ENCODE results near the gene DSTYK.
A peak's percentile ranks its signal among the peaks of the same experiment; 100 is the strongest.
"Not testable (repeated sequence)": the region's sequence is repeated elsewhere in the genome, so short reads cannot be mapped to it uniquely, and the experiment has no call there.

DSTYK gene

GRCh38 chr1:205241366-205242030, 30.0 kb upstream of the DSTYK start:
- DNase-seq (no peak), ATAC-seq (no peak)

DNA sequence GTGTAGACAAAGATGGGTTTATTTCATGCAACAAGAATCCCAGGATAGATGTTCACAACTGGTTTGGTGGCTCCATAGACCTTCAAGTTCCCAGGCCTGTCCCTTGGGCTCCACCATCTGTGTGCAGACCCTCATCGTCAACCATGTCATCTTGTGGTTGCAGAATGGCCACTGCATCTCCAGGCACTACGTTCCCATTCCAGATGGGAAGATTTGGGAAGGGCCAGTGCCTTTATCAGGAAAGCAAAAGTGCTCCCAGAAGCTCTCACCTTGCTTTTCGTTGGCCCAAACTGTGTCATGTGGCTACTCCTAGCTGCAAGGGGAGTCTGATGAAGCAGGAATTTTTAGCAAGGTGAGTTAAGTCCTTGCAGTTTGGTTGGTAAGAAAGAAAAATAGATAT, 29.1 kb upstream of the DSTYK start:
- no peak for ATAC-seq

GRCh38 chr1:205240118-205240517, 28.6 kb upstream of the DSTYK start:
- no peak for DNase-seq
- ATAC-seq: no peak

More for the DNA sequence above, 29.1 kb upstream of the DSTYK start:
- DNase-seq: no peak

DNA sequence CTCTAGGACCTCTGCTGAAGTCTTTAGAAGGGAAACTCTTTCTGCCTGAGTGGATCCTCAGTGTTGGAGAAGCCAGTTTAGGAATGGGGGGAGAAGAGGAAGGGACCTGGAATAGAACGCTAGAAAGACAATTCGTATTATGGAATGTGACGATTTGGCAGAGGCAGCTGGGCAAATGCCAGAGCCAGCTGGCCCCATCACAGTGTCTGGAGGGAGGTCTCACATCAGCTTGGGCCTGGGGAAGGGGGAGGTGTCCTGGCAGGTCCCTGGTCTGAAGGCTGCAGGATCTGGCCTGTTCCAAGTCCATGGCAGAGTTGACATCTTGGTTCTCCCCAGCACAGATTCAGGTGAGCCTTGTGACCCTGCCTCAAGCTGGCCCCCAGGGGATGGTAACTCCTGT, 27.6 kb upstream of the DSTYK start:
- no peak for DNase-seq

GRCh38 chr1:205237526-205238484, 26.3 kb upstream of the DSTYK start:
- ATAC-seq (peak; percentile 95), DNase-seq (peak; percentile 70)

More for the DNA sequence above, 27.6 kb upstream of the DSTYK start:
- ATAC-seq: no peak

GRCh38 chr1:205236951-205237475, 25.5 kb upstream of the DSTYK start:
- DNase-seq (no peak), ATAC-seq (no peak)

DNA sequence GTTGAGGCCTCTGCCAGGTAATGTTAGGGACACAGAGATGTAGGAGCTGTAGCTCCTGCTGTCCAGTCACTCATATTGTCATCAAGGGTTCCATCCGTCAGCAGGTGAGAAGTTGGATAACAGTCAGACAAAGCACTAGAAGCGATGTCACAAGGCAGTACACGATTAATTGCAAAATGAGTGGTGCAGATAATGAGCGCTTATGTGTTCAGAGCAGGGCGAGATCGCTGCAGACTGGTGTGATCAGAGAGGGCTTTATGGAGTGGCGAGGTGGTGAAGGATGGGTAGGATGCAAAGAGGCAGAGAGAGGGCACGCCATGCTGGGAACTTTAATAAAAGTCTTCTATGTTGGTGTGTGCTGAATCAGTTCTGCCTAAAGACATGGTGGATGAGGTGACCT, 25.0 kb upstream of the DSTYK start:
- no peak for ATAC-seq

GRCh38 chr1:205235951-205236350, 24.4 kb upstream of the DSTYK start:
- ATAC-seq: no peak

More for the DNA sequence above, 25.0 kb upstream of the DSTYK start:
- DNase-seq: no peak

DNA sequence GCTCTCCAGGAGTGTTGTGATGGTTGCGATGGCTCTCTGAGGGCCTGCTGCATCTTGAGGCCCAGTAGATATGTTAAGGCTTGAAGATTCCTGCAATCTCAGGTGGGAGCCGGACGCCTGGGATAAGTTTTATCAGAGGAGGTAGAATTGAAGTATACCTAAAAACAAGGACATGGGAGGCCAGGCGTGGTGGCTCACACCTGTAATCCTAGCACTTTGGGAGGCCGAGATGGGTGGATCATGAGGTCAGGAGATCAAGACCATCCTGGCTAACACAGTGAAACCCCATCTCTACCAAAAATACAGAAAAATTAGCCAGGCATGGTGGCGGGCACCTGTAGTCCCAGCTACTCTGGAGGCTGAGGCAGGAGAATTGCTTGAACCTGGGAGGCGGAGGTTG, 22.5 kb upstream of the DSTYK start:
- DNase-seq, ATAC-seq: not testable (repeated sequence)

More at GRCh38 chr1:205235951-205236350, 24.4 kb upstream of the DSTYK start:
- no peak for DNase-seq

GRCh38 chr1:205232945-205233397, 21.5 kb upstream of the DSTYK start:
- DNase-seq (no peak), ATAC-seq (no peak)

DNA sequence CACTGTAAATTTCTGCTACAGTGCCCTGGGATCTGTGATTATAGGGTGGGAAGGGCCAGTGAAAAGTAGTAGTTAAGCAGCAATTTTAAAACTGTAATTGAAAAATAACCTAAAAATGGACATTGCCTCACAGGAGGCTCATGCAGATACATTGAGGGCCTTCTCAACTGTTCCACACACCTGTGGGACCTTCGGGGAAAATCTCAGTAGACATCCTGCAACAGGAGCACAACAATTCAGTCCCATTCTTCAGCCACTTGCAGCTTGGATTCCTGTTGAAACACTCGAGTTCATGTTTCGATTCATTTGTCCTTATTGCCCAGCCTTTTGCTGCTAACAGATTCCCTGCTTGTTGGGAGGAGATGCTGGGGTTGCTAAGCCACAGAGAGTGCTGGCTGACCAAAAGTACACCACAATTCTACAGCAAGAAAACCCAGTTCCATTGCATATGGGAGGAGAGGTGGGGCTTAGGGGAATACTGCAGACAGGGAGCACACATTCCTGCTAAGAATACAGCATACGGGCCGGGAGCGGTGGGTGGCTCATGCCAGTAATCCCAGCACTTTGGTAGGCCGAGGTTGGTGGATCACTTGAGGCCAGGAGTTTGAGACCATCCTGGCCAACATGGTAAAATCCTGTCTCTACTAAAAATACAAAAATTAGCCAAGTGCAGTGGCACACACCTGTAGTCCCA, 20.8 kb upstream of the DSTYK start:
- no peak for DNase-seq
- ATAC-seq: no peak

- DNase-seq: no peak
These were observed 19.5 kb upstream of the DSTYK start for GRCh38 chr1:205230982-205231381.

DNA sequence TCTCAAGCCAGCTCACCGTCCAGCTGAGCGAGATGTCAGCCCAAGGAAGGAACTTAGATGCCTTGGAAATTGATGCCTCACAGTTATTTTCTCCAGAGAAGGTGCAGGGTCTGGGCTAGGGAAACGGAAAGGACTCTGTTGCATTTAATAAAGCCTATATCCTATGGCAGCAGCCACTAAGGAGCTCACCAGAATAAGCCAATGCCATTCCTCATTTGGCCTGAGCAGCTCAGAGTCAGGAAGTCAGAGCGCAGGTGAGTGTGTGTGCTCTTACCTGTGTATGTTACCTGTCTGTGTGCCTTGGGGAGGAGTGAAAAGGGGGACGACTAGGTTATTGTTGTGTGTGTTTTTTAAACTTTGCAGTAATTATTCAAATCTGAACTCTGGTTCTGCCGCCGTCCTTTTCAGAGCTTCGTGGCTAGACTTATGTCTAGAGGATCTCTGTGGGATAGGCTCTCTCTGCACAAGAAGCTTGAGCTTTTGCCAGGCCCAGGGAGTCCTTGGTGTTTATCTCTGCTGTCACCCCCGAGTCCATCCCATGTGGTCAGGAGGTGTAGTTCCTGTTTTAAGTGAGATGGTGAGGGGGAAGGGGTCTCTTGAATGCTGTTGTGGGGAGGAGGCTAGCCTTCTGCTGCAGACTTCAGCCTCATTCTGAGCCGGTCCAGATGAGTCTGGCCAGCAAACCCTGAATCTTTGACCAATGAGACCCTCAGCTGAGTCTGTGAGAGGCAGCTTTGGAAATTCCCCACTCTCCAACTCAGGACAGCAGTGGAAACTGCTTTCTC, 18.6 kb upstream of the DSTYK start:
- no peak for ATAC-seq
- DNase-seq: no peak

More at GRCh38 chr1:205230982-205231381, 19.5 kb upstream of the DSTYK start:
- no peak for ATAC-seq

GRCh38 chr1:205229399-205229871, 17.9 kb upstream of the DSTYK start:
- ATAC-seq: peak; percentile 67
- DNase-seq: peak; percentile 76

DNA sequence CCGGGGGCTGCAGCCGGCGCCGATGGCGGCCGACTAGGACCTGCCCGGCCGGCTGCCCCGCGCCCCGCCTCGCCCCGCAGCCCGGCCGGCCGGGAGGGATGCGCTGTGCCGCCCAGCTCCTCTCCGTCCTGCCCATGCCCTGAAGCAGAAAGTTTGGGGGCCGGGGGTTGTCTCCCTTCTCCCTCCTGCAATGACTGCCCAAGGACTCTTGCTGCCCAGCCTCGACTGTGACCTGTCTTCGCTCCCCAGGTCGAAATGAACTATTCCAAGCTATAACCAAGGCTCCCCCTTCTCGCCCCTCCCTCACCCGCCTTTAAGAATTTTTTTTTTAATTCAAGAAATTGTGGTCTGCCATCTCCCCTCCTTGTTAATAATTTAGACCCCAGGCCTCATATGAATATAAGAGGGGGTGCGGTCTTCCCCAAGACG, 16.6 kb upstream of the DSTYK start:
- ATAC-seq: peak; percentile 1

DNA sequence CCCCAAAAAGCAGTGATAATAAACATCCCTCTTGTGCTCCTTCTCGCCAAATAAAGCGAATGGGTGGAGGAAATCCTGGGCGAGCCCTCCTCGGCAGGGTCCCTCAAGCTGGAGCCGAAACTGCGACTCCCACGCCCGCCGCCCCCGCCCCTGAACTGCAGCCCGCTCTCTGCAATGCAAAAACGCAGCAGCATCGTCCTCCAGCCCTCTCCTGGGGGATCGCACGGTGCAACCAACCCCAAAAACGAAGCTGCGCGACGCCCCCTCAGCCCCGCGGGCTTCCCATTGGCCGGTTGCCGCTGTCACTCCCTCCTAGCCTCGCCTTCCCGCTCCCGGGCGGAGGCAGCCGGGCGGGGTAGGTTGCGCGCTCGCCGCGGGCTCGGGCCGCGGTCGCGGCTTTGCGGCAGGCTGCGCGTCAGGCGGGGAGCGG, 16.1 kb upstream of the DSTYK start, which contains the start of gene TMCC2:
TMCC2 (plus strand) TSS at position 363 of the 430 bp plus-strand sequence. CDS start 619 bp downstream, outside the sequence.
- ATAC-seq (peak; percentile 88), DNase-seq (peak; percentile 92)

More for the DNA sequence above, 16.6 kb upstream of the DSTYK start:
- DNase-seq: no peak

DNA sequence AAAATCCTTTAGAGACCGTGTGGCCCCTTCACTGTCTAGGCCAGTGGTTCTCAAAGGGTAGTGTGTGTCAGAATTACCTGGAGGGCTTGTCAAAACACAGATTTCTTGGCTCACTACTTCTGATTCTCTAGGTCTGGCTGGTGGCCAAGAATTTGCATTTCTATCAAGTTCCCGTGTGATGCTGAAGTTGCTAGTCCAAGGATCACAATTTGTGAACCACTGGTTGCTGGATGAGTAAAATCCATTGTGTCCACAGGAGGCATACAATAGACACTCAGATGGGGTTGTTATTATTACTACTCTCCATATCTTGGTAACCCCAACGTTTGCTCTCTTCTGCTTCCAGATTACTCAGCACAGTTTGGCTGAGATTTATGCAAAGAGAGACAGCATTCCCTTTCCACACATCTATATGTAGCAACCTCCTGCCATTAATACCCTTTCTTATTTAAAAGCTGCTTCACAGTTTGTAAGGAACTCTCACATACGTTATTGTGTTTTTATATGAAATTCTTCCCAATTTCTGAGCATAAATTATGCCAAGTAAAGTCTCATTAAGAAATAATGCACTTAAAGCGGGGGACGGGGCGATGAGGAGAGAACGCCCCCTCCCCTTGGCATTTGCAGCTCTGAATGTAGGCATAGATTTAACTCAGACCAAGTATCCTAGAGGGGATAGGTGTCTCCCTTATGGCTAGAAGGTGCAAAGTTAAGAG, 15.5 kb upstream of the DSTYK start:
- ATAC-seq: no peak

DNA sequence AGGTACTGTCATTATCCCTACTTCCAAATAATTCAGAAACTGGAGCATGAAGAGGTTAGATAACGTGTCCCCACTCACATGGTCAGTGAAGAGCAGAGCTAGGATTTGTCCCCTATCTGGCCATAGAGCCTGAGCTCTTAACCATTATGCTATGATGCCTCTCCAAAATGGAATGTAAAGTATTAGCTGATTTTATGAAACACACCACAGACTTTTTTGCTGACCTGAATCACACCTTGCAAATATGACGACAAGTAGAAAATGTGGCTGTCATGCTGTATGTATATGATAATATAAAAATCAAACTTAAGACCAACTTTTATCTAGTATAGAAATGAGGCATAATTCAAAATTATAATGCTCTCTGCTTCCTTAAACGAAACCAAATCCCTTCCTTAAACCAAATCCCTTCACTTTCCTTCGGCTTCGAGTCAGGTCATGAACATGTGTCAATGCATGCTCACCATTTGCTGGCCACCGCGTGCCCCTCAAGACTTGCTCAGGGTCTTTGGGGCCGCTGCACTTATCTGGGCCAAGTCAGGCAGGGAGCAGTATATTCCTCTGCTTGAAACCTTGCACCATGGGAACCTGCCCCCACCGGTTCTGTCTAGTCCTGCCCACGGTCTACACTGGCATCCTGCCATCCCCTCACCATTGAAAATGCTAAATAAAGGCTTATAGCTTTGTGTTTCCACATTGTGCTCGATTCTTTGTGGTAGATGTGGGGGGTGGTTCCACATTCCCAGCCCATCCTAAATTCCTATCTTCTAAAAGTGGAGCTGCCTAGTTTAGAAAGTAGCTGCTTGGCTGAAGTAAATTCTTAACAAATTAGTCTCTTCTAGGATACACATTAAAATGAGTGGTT, 14.6 kb upstream of the DSTYK start:
- DNase-seq (no peak), ATAC-seq (no peak)

More for the DNA sequence above, 15.5 kb upstream of the DSTYK start:
- no peak for DNase-seq

DNA sequence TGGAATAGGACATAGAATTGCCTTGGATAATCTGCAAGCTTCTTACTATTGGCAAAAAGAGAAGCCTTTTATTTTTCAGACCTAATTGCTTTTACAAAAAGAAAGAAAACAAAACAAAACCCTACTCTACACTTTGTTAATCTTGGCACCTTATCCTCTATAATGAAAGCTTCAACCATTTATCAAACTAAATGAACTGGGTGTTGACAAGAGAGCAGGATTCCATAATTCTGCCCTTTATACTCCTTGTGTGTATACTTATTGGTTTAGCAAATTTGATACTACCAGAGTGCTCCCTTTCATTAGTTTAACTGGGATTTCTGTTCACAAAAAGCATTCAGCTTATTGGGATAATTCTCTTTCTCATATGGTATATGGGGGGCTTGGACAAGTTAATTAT, 13.2 kb upstream of the DSTYK start:
- no peak for DNase-seq

More for the DNA sequence above, 13.2 kb upstream of the DSTYK start:
- ATAC-seq: no peak

Data from stimulated activated naive CD8-positive, alpha-beta T cell treated with anti-CD3 and anti-CD28 coated beads, Interleukin-15, Interleukin-2, amounts not matched to agents 100 U/mL and 50 U/mL, for 24 hours (primary cell).